ENCODE measurements around the gene CANT1. TPM values are rescaled to one million over a fixed set of nuclear protein-coding genes. Genes with fewer than 3 reads are reported as not detected.

The CANT1 gene
- polyA plus RNA-seq = 52.1 TPM
- long read RNA-seq, donor 1, transcript CANT1-202 (5 exons, 3,252 nt) = major isoform, 10 of 13 reads
- long read RNA-seq, donor 1, partial matches to known transcripts = 0 of 13 reads
- long read RNA-seq, donor 1, other reads (novel, unspliced or antisense) = 0 of 13 reads
- long read RNA-seq, donor 2, partial matches to known transcripts = 0 of 8 reads
- long read RNA-seq, donor 2, other reads (novel, unspliced or antisense) = 0 of 8 reads
- long read RNA-seq, donor 3 = 0 reads
- long read RNA-seq, donor 4, partial matches to known transcripts = 0 of 2 reads
- long read RNA-seq, donor 4, other reads (novel, unspliced or antisense) = 0 of 2 reads
- long read RNA-seq, donor 5, partial matches to known transcripts = 0 of 6 reads
- long read RNA-seq, donor 5, other reads (novel, unspliced or antisense) = 0 of 6 reads
- long read RNA-seq, donor 6, transcript CANT1-201 (4 exons, 3,534 nt) = minor isoform, 8 of 20 reads
- long read RNA-seq, donor 6, transcript CANT1-202 (5 exons, 3,252 nt) = major isoform, 9 of 20 reads
- long read RNA-seq, donor 6, partial matches to known transcripts = 0 of 20 reads
- long read RNA-seq, donor 6, other reads (novel, unspliced or antisense) = 0 of 20 reads
- long read RNA-seq, donor 7, partial matches to known transcripts = 0 of 2 reads
- long read RNA-seq, donor 7, other reads (novel, unspliced or antisense) = 0 of 2 reads
- long read RNA-seq, donor 8, transcript CANT1-202 (5 exons, 3,252 nt) = major isoform, 5 of 6 reads
- long read RNA-seq, donor 8, partial matches to known transcripts = 0 of 6 reads
- long read RNA-seq, donor 8, other reads (novel, unspliced or antisense) = 0 of 6 reads
- long read RNA-seq, donor 9, partial matches to known transcripts = 0 of 7 reads
- long read RNA-seq, donor 9, other reads (novel, unspliced or antisense) = 0 of 7 reads
- long read RNA-seq, donor 10, partial matches to known transcripts = 0 of 5 reads
- long read RNA-seq, donor 10, other reads (novel, unspliced or antisense) = 0 of 5 reads
- long read RNA-seq, donor 11, transcript CANT1-201 (4 exons, 3,534 nt) = major isoform, 5 of 10 reads
- long read RNA-seq, donor 11, partial matches to known transcripts = 0 of 10 reads
- long read RNA-seq, donor 11, other reads (novel, unspliced or antisense) = 0 of 10 reads

DNA sequence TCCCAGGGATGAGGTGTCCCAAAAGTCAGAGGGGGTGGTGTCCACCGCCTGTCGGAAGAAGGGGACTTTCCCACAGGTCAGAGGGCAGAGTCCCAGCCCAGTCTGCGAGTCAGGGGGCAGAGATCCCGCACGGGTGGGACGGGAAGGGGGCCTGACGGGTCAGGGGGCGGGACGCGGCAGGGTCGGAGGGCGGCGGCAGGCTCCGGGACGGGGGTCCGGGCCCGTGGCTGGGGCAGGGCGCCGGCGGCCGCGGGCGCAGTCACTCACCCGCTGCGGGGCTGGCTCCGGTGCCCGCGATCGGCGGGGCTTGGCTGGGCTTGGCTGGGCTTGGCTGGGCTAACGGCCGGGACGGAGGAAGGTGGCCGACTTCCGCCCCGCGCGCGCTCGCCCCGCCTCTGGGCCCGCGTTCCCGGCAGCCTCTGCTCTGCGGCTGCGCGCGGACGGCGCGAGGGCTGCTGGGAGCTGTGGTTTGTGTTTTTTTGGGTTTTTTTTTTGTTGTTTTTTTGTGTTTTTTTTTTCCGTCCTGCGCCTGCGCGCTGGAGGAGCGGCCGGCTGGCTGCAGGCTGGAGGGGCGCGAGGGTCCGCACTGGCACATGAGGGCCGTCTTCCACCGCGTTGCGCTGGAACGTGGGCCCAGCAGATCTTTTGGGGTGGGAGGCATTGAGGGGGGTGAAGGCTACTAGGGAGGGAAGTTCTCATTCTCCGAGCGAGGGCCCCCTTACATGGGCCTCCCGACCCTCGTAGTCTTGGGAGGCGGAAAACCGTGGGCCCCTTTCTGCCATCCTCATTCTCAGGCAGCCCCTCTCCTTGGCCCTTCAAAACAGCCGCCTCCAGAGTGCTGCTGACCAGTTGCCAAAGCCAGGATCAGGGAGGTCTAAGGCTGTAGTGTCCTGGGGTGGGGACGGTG lies at the start of gene CANT1:
TSS of gene CANT1 (minus strand) at position 368 of the 907 bp plus-strand sequence. CDS start 12,142 bp downstream, outside the sequence.
- Histone ChIP-seq H3K4me1 (ENCODE audit: control insufficient read depth, insufficient read depth, low read length) (peaks cover 33% of the 10 kb centered on the region), H3K27me3 (ENCODE audit: control insufficient read depth, insufficient read depth, low read length) (no peaks in the 10 kb centered on the region)
- WGBS (ENCODE audit: insufficient coverage, low lambda C conversion rate) = no CpG with 5 or more reads among the region's 73 CpGs

GRCh38 chr17:79057737-79058385 lies 48.3 kb upstream of the CANT1 start:
- no peak overlapping the region for H3K27ac ChIP-seq (ENCODE audit: low read length)
- H3K9me3 ChIP-seq (ENCODE audit: control insufficient read depth, low read depth, low read length) = peaks cover 5% of the 10 kb centered on the region
- 100% methylated on average over 1 of the region's 10 CpGs for WGBS (ENCODE audit: insufficient coverage, low lambda C conversion rate)
- no peak for DNase-seq
- H3K36me3 ChIP-seq (ENCODE audit: control insufficient read depth, insufficient read depth, low read length) = no peaks in the 10 kb centered on the region
- no peaks in the 10 kb centered on the region for H3K4me1 ChIP-seq (ENCODE audit: control insufficient read depth, insufficient read depth, low read length)
- H3K4me3 ChIP-seq (ENCODE audit: low read length) = no peak overlapping the region
- H3K27me3 ChIP-seq (ENCODE audit: control insufficient read depth, insufficient read depth, low read length) = no peaks in the 10 kb centered on the region

More for the DNA sequence above, at the start of gene CANT1:
- Histone ChIP-seq H3K9me3 (ENCODE audit: control insufficient read depth, low read depth, low read length) (no peaks in the 10 kb centered on the region), H3K36me3 (ENCODE audit: control insufficient read depth, insufficient read depth, low read length) (peaks cover 10% of the 10 kb centered on the region), H3K4me3 (ENCODE audit: low read length) (peak within 1 kb of the TSS; percentile 99), H3K27ac (ENCODE audit: low read length) (peak within 1 kb of the TSS; percentile 51)
- peak; percentile 81 to 86 for DNase-seq

- DNase-seq = no peak
These were observed 45.6 kb upstream of the CANT1 start for GRCh38 chr17:79055197-79055596.

GRCh38 chr17:79054200-79054960 lies 44.8 kb upstream of the CANT1 start:
- DNase-seq = no peak
- H3K4me3 ChIP-seq (ENCODE audit: low read length) = no peak overlapping the region
- H3K36me3 ChIP-seq (ENCODE audit: control insufficient read depth, insufficient read depth, low read length) = no peaks in the 10 kb centered on the region
- H3K27me3 ChIP-seq (ENCODE audit: control insufficient read depth, insufficient read depth, low read length) = no peaks in the 10 kb centered on the region
- WGBS (ENCODE audit: insufficient coverage, low lambda C conversion rate) = 75% methylated on average over 1 of the region's 2 CpGs
- peaks cover 5% of the 10 kb centered on the region for H3K9me3 ChIP-seq (ENCODE audit: control insufficient read depth, low read depth, low read length)
- H3K4me1 ChIP-seq (ENCODE audit: control insufficient read depth, insufficient read depth, low read length) = no peaks in the 10 kb centered on the region
- no peak overlapping the region for H3K27ac ChIP-seq (ENCODE audit: low read length)

More at GRCh38 chr17:79055197-79055596, 45.6 kb upstream of the CANT1 start:
- no peaks in the 10 kb centered on the region for H3K27me3 ChIP-seq (ENCODE audit: control insufficient read depth, insufficient read depth, low read length)
- H3K27ac ChIP-seq (ENCODE audit: low read length) = no peak overlapping the region
- H3K4me3 ChIP-seq (ENCODE audit: low read length) = no peak overlapping the region
- H3K9me3 ChIP-seq (ENCODE audit: control insufficient read depth, low read depth, low read length) = peaks cover 5% of the 10 kb centered on the region
- H3K36me3 ChIP-seq (ENCODE audit: control insufficient read depth, insufficient read depth, low read length) = no peaks in the 10 kb centered on the region
- H3K4me1 ChIP-seq (ENCODE audit: control insufficient read depth, insufficient read depth, low read length) = no peaks in the 10 kb centered on the region
- no CpG with 5 or more reads among the region's 5 CpGs for WGBS (ENCODE audit: insufficient coverage, low lambda C conversion rate)

DNA sequence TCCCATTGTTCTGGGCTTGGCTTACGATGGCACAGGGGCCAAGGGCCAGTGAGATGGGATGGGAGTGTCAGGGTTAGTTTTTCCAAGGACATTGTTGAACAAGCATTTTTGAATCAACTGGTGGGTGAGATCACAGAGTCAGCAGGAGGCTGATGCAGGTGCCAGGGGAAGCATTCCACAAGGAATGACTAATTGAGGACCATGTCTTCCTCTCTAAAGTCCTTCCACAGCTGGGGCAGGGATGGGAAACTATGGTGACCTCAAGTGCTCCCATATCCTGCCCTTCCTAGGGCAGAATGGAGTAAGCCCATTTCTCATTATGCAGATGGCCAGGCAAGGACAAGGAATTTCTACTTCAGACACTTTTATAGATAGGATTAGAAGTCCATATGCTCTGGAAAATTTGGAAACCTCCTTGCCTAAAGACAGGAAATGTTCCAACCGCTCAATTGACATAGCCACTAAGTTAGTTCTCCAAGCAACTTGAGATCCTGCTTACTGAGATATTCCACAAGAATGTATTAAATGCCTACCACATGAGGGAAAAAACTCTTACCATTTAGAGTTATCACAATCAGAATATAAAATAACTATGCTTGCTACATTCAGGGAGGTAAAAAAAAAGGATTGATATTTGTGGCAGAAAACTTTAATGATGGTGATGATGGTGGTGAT lies 43.8 kb upstream of the CANT1 start:
- Histone ChIP-seq H3K4me1 (ENCODE audit: control insufficient read depth, insufficient read depth, low read length) (no peaks in the 10 kb centered on the region), H3K27me3 (ENCODE audit: control insufficient read depth, insufficient read depth, low read length) (no peaks in the 10 kb centered on the region), H3K27ac (ENCODE audit: low read length) (no peak overlapping the region), H3K9me3 (ENCODE audit: control insufficient read depth, low read depth, low read length) (peaks cover 5% of the 10 kb centered on the region), H3K36me3 (ENCODE audit: control insufficient read depth, insufficient read depth, low read length) (no peaks in the 10 kb centered on the region), H3K4me3 (ENCODE audit: low read length) (no peak overlapping the region)
- no CpG with 5 or more reads among the region's 2 CpGs for WGBS (ENCODE audit: insufficient coverage, low lambda C conversion rate)
- no peak for DNase-seq

DNA sequence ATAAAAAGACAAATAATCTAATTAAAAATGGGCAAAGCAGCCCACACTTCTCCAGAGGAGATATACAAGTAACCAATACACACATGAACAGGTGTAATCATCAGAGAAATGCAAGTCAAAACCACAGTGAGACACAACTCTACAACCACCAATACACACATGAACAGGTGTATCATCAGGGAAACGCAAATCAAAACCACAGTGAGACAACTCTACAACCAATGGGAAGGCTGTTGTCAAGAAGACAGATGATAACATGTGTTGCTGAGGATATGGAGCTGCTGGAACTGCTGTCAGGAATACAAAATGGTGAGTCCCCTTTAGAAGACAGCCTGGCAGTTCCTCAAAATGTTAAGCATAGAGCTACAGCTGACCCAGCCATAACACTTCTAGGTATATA lies 42.6 kb upstream of the CANT1 start:
- H3K27ac ChIP-seq (ENCODE audit: low read length) = no peak overlapping the region
- no peaks in the 10 kb centered on the region for H3K36me3 ChIP-seq (ENCODE audit: control insufficient read depth, insufficient read depth, low read length)
- H3K4me3 ChIP-seq (ENCODE audit: low read length) = no peak overlapping the region
- no peak for DNase-seq
- no CpG with 5 or more reads among the region's 1 CpG for WGBS (ENCODE audit: insufficient coverage, low lambda C conversion rate)
- H3K4me1 ChIP-seq (ENCODE audit: control insufficient read depth, insufficient read depth, low read length) = no peaks in the 10 kb centered on the region
- peaks cover 5% of the 10 kb centered on the region for H3K9me3 ChIP-seq (ENCODE audit: control insufficient read depth, low read depth, low read length)
- H3K27me3 ChIP-seq (ENCODE audit: control insufficient read depth, insufficient read depth, low read length) = no peaks in the 10 kb centered on the region

DNA sequence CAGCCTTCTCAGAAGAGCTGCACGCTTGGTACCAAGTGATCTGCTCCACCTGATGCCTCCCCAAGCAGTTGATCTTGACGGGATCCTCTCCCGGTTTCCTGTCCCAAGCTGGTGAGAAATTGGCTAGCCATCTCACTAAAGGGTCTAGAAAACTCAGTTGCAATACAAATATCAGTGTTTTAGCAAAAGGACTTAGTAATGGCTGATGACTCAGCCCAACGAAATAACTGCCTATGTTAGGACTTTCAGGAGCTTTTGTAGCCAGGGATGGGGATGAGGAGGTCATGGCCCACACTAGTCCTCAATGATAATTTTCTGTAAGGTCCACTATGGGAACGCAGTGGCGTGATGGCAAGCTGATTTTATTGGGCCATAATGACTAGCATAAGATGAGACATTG lies 41.7 kb upstream of the CANT1 start:
- Histone ChIP-seq H3K9me3 (ENCODE audit: control insufficient read depth, low read depth, low read length) (peaks cover 5% of the 10 kb centered on the region), H3K27ac (ENCODE audit: low read length) (no peak overlapping the region), H3K27me3 (ENCODE audit: control insufficient read depth, insufficient read depth, low read length) (no peaks in the 10 kb centered on the region), H3K4me3 (ENCODE audit: low read length) (no peak overlapping the region), H3K36me3 (ENCODE audit: control insufficient read depth, insufficient read depth, low read length) (no peaks in the 10 kb centered on the region), H3K4me1 (ENCODE audit: control insufficient read depth, insufficient read depth, low read length) (no peaks in the 10 kb centered on the region)
- WGBS (ENCODE audit: insufficient coverage, low lambda C conversion rate) = 80% methylated on average over 1 of the region's 6 CpGs
- DNase-seq = no peak

DNA sequence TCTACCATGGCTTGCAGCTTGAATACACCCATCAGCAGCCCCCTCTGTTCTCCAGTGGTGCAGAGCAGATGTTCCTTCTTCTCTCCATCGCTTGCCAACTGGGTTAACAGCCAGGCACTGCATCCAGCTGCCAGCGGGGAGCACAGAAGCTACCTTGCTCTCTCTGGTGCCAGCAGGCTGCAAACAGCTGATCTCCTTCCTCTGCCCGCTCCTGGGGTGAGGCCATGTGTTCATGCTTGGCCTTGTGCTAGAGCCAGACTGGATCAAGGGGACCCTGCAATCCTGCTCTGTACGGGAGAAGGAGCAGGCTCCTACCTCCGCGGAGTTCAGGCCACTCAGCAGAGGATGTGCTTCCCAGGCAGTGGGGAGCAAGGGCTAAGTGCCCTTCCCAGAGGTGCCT lies 41.0 kb upstream of the CANT1 start:
- no peak for DNase-seq
- no CpG with 5 or more reads among the region's 6 CpGs for WGBS (ENCODE audit: insufficient coverage, low lambda C conversion rate)
- Histone ChIP-seq H3K36me3 (ENCODE audit: control insufficient read depth, insufficient read depth, low read length) (no peaks in the 10 kb centered on the region), H3K27me3 (ENCODE audit: control insufficient read depth, insufficient read depth, low read length) (no peaks in the 10 kb centered on the region), H3K9me3 (ENCODE audit: control insufficient read depth, low read depth, low read length) (peaks cover 5% of the 10 kb centered on the region), H3K4me3 (ENCODE audit: low read length) (no peak overlapping the region), H3K27ac (ENCODE audit: low read length) (no peak overlapping the region), H3K4me1 (ENCODE audit: control insufficient read depth, insufficient read depth, low read length) (no peaks in the 10 kb centered on the region)
